ENCODE data around the gene GAPDH. TPM values are rescaled to one million over a fixed set of nuclear protein-coding genes. Genes with fewer than 3 reads are reported as not detected.
A peak's percentile ranks its signal among the peaks of the same experiment; 100 is the strongest.
"Not testable (repeated sequence)": the region's sequence is repeated elsewhere in the genome, so short reads cannot be mapped to it uniquely, and the experiment has no call there.

The GAPDH gene
- total RNA-seq, 1 donor from 2014 or later: 766 TPM

GRCh38 chr12:6551496-6552139 lies 17.3 kb downstream of the GAPDH start:
- intact Hi-C loops (cut with DNase I): no loop called here
- TF ChIP-seq CTCF (IDR thresholded peaks at IDR 0.05): no peak
- peak overlapping the region; percentile 25 for H3K4me3 ChIP-seq
- no peaks in the 10 kb centered on the region for H3K27me3 ChIP-seq (ENCODE audit: low read depth)
- H3K27ac ChIP-seq: peak overlapping the region; percentile 78
- peaks cover 36% of the 10 kb centered on the region for H3K36me3 ChIP-seq
- no peak for DNase-seq
- no peak for ATAC-seq
- no peaks in the 10 kb centered on the region for H3K9me3 ChIP-seq
- peaks cover 71% of the 10 kb centered on the region for H3K4me1 ChIP-seq

- DNase-seq (no peak), ATAC-seq (no peak)
- Histone ChIP-seq H3K9me3 (no peaks in the 10 kb centered on the region), H3K27me3 (ENCODE audit: low read depth) (no peaks in the 10 kb centered on the region), H3K4me3 (no peak overlapping the region), H3K36me3 (peaks cover 36% of the 10 kb centered on the region), H3K27ac (peak overlapping the region; percentile 78), H3K4me1 (peaks cover 71% of the 10 kb centered on the region)
- TF ChIP-seq CTCF (IDR thresholded peaks at IDR 0.05): no peak
- intact Hi-C loops (cut with DNase I): no loop called here
These were observed 17.8 kb downstream of the GAPDH start for GRCh38 chr12:6552140-6552551.

- intact Hi-C loops (cut with DNase I): no loop called here
- no peak for DNase-seq
- H3K4me3 ChIP-seq: peak overlapping the region; percentile 93
- peak overlapping the region; percentile 78 for H3K27ac ChIP-seq
- no peaks in the 10 kb centered on the region for H3K27me3 ChIP-seq (ENCODE audit: low read depth)
- H3K36me3 ChIP-seq: peaks cover 33% of the 10 kb centered on the region
- no peaks in the 10 kb centered on the region for H3K9me3 ChIP-seq
- peak in 1 of 2 donors; percentile 8 for ATAC-seq
- no peak for TF ChIP-seq CTCF (IDR thresholded peaks at IDR 0.05)
- H3K4me1 ChIP-seq: peaks cover 65% of the 10 kb centered on the region
These were observed 18.9 kb downstream of the GAPDH start for GRCh38 chr12:6553051-6553868.

- peak; percentile 61 for TF ChIP-seq CTCF (IDR thresholded peaks at IDR 0.05)
- H3K4me1 ChIP-seq: peaks cover 55% of the 10 kb centered on the region
- H3K9me3 ChIP-seq: no peaks in the 10 kb centered on the region
- H3K4me3 ChIP-seq: peak overlapping the region; percentile 93
- H3K27ac ChIP-seq: peak overlapping the region; percentile 78
- ATAC-seq (peak; percentile 72 to 75), DNase-seq (peak; percentile 80)
- H3K36me3 ChIP-seq: peaks cover 31% of the 10 kb centered on the region
- intact Hi-C loops (cut with DNase I): no loop called here
- H3K27me3 ChIP-seq (ENCODE audit: low read depth): no peaks in the 10 kb centered on the region
These were observed 20.1 kb downstream of the GAPDH start for GRCh38 chr12:6554168-6555017.

GRCh38 chr12:6555018-6555691 lies 20.8 kb downstream of the GAPDH start:
- no peak for ATAC-seq
- Histone ChIP-seq H3K9me3 (no peaks in the 10 kb centered on the region), H3K36me3 (peaks cover 31% of the 10 kb centered on the region), H3K4me3 (peak overlapping the region; percentile 93), H3K4me1 (peaks cover 53% of the 10 kb centered on the region), H3K27me3 (ENCODE audit: low read depth) (no peaks in the 10 kb centered on the region), H3K27ac (peak overlapping the region; percentile 77)
- DNase-seq: no peak
- TF ChIP-seq CTCF (IDR thresholded peaks at IDR 0.05): no peak
- intact Hi-C loops (cut with DNase I): no loop called here

- Histone ChIP-seq H3K27ac (peak overlapping the region; percentile 77), H3K36me3 (peaks cover 43% of the 10 kb centered on the region), H3K4me1 (peaks cover 43% of the 10 kb centered on the region), H3K4me3 (peak overlapping the region; percentile 93)
- intact Hi-C loops (cut with DNase I); DNase-seq; ATAC-seq; H3K27me3 ChIP-seq (ENCODE audit: low read depth); H3K9me3 ChIP-seq: not testable (repeated sequence)
These were observed 22.1 kb downstream of the GAPDH start for GRCh38 chr12:6556496-6556817.

Data from lower lobe of right lung (tissue), 2 donors.